Astrocyte (in vitro differentiated cells and primary cell): ENCODE results near the gene DGCR2. TPM values are rescaled to one million over a fixed set of nuclear protein-coding genes. Genes with fewer than 3 reads are reported as not detected.

Experiments used
- DNase-seq: peaks from one replicate; pipeline ENCODE4 v3.0.0-alpha.2; 2010; ENCODE audit warnings: low read depth
- FAIRE-seq: peaks from 2 replicates; lab custom pipeline; 2011; peaks lifted over from hg19 to GRCh38; lab: Jason Lieb, UNC
- H2AFZ ChIP-seq: 2 replicates; pipeline ENCODE4 v1.6.0; 2012; ENCODE audit warnings: low read depth, low read length, inconsistent platforms
- H3K27ac ChIP-seq: 2 replicates; pipeline ENCODE4 v1.5.1; 2011; ENCODE audit warnings: low read depth, low read length, inconsistent platforms
- H3K27me3 ChIP-seq: 2 replicates; pipeline ENCODE4 v1.6.0; 2011; ENCODE audit warnings: low read length, inconsistent platforms; ENCODE audit not compliant: insufficient read depth
- H3K36me3 ChIP-seq: 2 replicates; pipeline ENCODE4 v1.5.1; 2011; ENCODE audit warnings: low read length, inconsistent platforms; ENCODE audit not compliant: insufficient read depth
- H3K4me1 ChIP-seq: 2 replicates; pipeline ENCODE4 v1.5.1; 2011; ENCODE audit warnings: low read length, inconsistent platforms; ENCODE audit not compliant: insufficient read depth
- H3K4me2 ChIP-seq: 2 replicates; pipeline ENCODE4 v1.6.0; 2012; ENCODE audit warnings: low read length, inconsistent platforms
- H3K4me3 ChIP-seq: 2 replicates; pipeline ENCODE4 v1.5.1; 2011; ENCODE audit warnings: low read depth, mild to moderate bottlenecking, low read length, inconsistent platforms; ENCODE audit not compliant: insufficient read depth
- H3K79me2 ChIP-seq: 2 replicates; pipeline ENCODE4 v1.6.0; 2012; ENCODE audit warnings: mild to moderate bottlenecking, low read length, inconsistent platforms; ENCODE audit not compliant: insufficient read depth
- H3K9ac ChIP-seq: 2 replicates; pipeline ENCODE4 v1.6.0; 2012; ENCODE audit warnings: mild to moderate bottlenecking, low read length, inconsistent platforms
- H3K9me3 ChIP-seq: 2 replicates; pipeline ENCODE4 v1.5.1; 2012; ENCODE audit warnings: low read depth, mild to moderate bottlenecking, low read length, inconsistent platforms; ENCODE audit not compliant: insufficient read depth
- H4K20me1 ChIP-seq: 2 replicates; pipeline ENCODE4 v1.6.0; 2012; ENCODE audit warnings: low read length, inconsistent platforms; ENCODE audit not compliant: insufficient read depth
- H3K27ac Mint-ChIP-seq: one replicate; pipeline ENCODE4 v1.8.0; 2021; ENCODE audit warnings: mild to moderate bottlenecking, mixed read lengths; ENCODE audit not compliant: unreplicated experiment
- H3K27me3 Mint-ChIP-seq: one replicate; pipeline ENCODE4 v1.8.0; 2021; ENCODE audit warnings: low read depth, mixed read lengths; ENCODE audit not compliant: unreplicated experiment
- H3K36me3 Mint-ChIP-seq: one replicate; pipeline ENCODE4 v1.8.0; 2021; ENCODE audit warnings: low read depth, mixed read lengths; ENCODE audit not compliant: unreplicated experiment
- H3K4me1 Mint-ChIP-seq: one replicate; pipeline ENCODE4 v1.8.0; 2021; ENCODE audit warnings: low read depth, mixed read lengths; ENCODE audit not compliant: unreplicated experiment
- H3K4me3 Mint-ChIP-seq: one replicate; pipeline ENCODE4 v1.8.0; 2021; ENCODE audit warnings: mild to moderate bottlenecking, moderate library complexity, mixed read lengths; ENCODE audit not compliant: unreplicated experiment
- H3K9me3 Mint-ChIP-seq: one replicate; pipeline ENCODE4 v1.8.0; 2021; ENCODE audit warnings: mild to moderate bottlenecking, mixed read lengths; ENCODE audit not compliant: unreplicated experiment
- EZH2 ChIP-seq: IDR thresholded peaks from 2 replicates; pipeline ENCODE4 v1.6.1; 2012; ENCODE audit warnings: mild to moderate bottlenecking, low read length, inconsistent platforms; ENCODE audit not compliant: insufficient read depth
- total RNA-seq: library from RNA; stranded (reverse); gene quantifications from 2 replicates; pipeline ENCODE4 v1.2.1, GENCODE V29; 2021
- TF ChIP-seq, protein P1 (sequence below): IDR thresholded peaks from 2 replicates; pipeline ENCODE4 v1.5.1; 2011; ENCODE audit warnings: low read depth, mild to moderate bottlenecking, inconsistent platforms, low read length, moderate library complexity; ENCODE audit not compliant: insufficient read depth

The DGCR2 gene
- total RNA-seq, 1 donor from 2014 or later: 49.4 TPM

DNA sequence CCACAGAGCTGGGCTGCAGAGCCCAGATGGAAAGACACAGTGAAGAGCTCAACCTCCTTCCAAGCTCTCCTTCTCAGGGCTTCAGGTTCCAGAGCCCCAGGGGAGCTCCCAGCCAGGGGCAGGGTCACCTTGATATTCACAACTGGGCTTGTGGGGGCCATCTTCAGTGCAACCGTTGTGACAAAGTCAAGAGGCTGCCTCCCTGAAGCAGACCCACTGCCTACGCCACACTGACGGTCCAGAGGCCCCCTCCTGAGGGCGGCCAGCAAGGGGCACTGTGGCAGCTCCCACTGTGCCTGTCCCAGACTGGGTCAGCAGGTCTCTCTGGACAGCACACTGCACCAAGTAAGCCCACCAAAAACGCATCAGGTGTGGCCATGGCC lies 84.1 kb downstream of the DGCR2 start:
- Histone ChIP-seq H3K9me3 (no peaks in the 10 kb centered on the region), H3K4me1 (no peaks in the 10 kb centered on the region), H3K4me2 (no peak overlapping the region), H2AFZ (no peak overlapping the region), H3K36me3 (peaks cover 2% of the 10 kb centered on the region), H3K27me3 (no peaks in the 10 kb centered on the region), H3K79me2 (no peaks in the 10 kb centered on the region), H3K27ac (no peak overlapping the region), H3K9ac (no peak overlapping the region), H3K4me3 (no peak overlapping the region), H4K20me1 (peaks cover 22% of the 10 kb centered on the region)
- no peaks in the 10 kb centered on the region for H3K4me1 Mint-ChIP-seq
- no peak overlapping the region for H3K27ac Mint-ChIP-seq
- FAIRE-seq: no peak
- H3K27me3 Mint-ChIP-seq: peaks cover under 1% of the 10 kb centered on the region
- H3K4me3 Mint-ChIP-seq: no peak overlapping the region
- TF ChIP-seq, protein P1, sequence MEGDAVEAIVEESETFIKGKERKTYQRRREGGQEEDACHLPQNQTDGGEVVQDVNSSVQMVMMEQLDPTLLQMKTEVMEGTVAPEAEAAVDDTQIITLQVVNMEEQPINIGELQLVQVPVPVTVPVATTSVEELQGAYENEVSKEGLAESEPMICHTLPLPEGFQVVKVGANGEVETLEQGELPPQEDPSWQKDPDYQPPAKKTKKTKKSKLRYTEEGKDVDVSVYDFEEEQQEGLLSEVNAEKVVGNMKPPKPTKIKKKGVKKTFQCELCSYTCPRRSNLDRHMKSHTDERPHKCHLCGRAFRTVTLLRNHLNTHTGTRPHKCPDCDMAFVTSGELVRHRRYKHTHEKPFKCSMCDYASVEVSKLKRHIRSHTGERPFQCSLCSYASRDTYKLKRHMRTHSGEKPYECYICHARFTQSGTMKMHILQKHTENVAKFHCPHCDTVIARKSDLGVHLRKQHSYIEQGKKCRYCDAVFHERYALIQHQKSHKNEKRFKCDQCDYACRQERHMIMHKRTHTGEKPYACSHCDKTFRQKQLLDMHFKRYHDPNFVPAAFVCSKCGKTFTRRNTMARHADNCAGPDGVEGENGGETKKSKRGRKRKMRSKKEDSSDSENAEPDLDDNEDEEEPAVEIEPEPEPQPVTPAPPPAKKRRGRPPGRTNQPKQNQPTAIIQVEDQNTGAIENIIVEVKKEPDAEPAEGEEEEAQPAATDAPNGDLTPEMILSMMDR: no peak
- TF ChIP-seq EZH2: no peak
- DNase-seq: no peak
- H3K9me3 Mint-ChIP-seq: no peaks in the 10 kb centered on the region
- H3K36me3 Mint-ChIP-seq: peaks cover 16% of the 10 kb centered on the region

DNA sequence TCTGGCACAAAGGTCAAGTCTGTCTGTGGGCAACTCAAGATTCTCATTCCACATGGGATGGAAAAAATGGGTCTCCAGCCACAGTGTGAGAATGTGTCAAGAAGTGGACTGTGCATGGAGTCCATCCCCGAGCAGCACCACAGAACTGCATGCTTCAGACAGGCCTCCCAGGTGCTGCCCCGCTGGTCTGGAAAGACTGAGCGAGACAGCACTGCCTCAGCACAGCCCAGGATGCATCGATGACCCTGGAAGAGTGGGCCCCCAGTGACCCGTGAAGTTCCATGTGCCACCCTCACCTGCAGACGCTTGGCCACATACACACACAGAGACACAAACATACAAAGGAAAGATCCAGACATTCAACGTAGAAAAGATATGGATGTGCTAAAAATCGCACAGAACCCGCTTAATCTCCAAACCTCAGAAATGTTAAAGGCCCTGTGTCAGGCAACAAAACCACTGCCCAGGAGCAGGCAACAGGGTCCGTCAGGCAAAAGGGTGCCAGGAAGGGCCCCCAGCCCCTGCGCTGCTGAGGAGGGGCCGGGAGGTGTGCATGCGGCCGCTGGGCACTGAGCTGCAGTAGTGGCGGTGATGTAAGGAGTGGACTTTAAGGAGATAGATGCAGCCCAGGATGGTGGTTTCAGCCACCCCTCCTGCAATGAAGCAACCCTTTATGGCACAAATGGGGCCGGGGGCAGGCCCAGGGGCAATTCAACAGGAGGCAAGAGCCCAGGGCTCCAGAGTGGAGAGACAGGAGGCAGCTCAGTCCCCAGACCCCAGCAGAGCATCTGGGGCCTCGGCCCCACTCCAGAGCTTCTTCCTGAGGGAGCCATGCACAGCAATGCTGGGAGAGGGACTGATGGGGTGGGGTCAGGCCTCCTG lies 84.7 kb downstream of the DGCR2 start:
- Histone ChIP-seq H3K36me3 (peaks cover 2% of the 10 kb centered on the region), H3K4me1 (no peaks in the 10 kb centered on the region), H2AFZ (no peak overlapping the region), H3K9ac (no peak overlapping the region), H4K20me1 (peaks cover 21% of the 10 kb centered on the region), H3K4me3 (no peak overlapping the region), H3K79me2 (no peaks in the 10 kb centered on the region), H3K9me3 (no peaks in the 10 kb centered on the region), H3K4me2 (no peak overlapping the region), H3K27me3 (no peaks in the 10 kb centered on the region), H3K27ac (no peak overlapping the region)
- FAIRE-seq (no peak), DNase-seq (no peak)
- Mint-ChIP-seq H3K36me3 (peaks cover 13% of the 10 kb centered on the region), H3K27ac (no peak overlapping the region), H3K4me3 (no peak overlapping the region), H3K9me3 (no peaks in the 10 kb centered on the region), H3K4me1 (no peaks in the 10 kb centered on the region), H3K27me3 (peaks cover 7% of the 10 kb centered on the region)
- TF ChIP-seq EZH2: no peak
- TF ChIP-seq, protein P1: no peak
